ENCODE results near the gene LEKR1. TPM values are rescaled to one million over a fixed set of nuclear protein-coding genes. Genes with fewer than 3 reads are reported as not detected.

The LEKR1 gene
- total RNA-seq (under 1 TPM; 0.55 to 0.64 TPM), polyA plus RNA-seq (0.56 TPM)

GRCh38 chr3:156826144-156826895, at the start of gene LEKR1:
LEKR1 (plus strand) TSS chr3:156826353; CDS start chr3:156829330, 2,977 bp downstream.
- Mint-ChIP-seq H3K4me1 (peaks cover 11 to 25% (median 21%) of the 10 kb centered on the region in 3 donors), H3K27me3 (peaks cover 0 to 1% of the 10 kb centered on the region in 2 donors), H3K27ac (peak within 1 kb of the TSS; percentile 91 to 100 (median 98)), H3K9me3 (no peaks in the 10 kb centered on the region), H3K4me3 (peak within 1 kb of the TSS; percentile 93 to 98 (median 95)), H3K36me3 (peaks cover 0 to 10% (median 0%) of the 10 kb centered on the region in 3 donors)
- DNase-seq, result peak; percentile 54 to 80 (median 74)
- Histone ChIP-seq H3K27ac (ENCODE audit: low read depth, low read length) (peak within 1 kb of the TSS; percentile 70), H3K36me3 (ENCODE audit: insufficient read depth, low read length) (no peaks in the 10 kb centered on the region), H3K27me3 (ENCODE audit: insufficient read depth, low read length, poor library complexity, severe bottlenecking) (no peaks in the 10 kb centered on the region), H3K4me1 (ENCODE audit: insufficient read depth, low read length) (peaks cover 6% of the 10 kb centered on the region), H3K4me3 (ENCODE audit: low read length) (peak within 1 kb of the TSS; percentile 64), H3K9me3 (ENCODE audit: low read length) (no peaks in the 10 kb centered on the region)
- ChIA-PET CTCF (interaction anchor here (1.8 kb wide), 1 partner anchor 9 kb away, joined by 6 read pairs; no protein-coding TSS in a partner anchor), POLR2A (interaction anchor here (0.8 to 1.6 kb wide), 4 partner anchors 8 to 263 kb away, joined by 3 read pairs; no protein-coding TSS in a partner anchor)

- Mint-ChIP-seq H3K36me3 (peaks cover 0 to 6% (median 2%) of the 10 kb centered on the region in 3 donors), H3K27ac (no peak overlapping the region), H3K4me1 (no peaks in the 10 kb centered on the region), H3K9me3 (no peaks in the 10 kb centered on the region), H3K27me3 (peaks cover 0 to 6% of the 10 kb centered on the region in 2 donors), H3K4me3 (no peak overlapping the region)
- DNase-seq, result no peak
- no peak overlapping the region for H3K27ac ChIP-seq (ENCODE audit: low read depth, low read length)
- no peaks in the 10 kb centered on the region for H3K9me3 ChIP-seq (ENCODE audit: low read length)
- H3K27me3 ChIP-seq (ENCODE audit: insufficient read depth, low read length, poor library complexity, severe bottlenecking), result no peaks in the 10 kb centered on the region
- H3K4me3 ChIP-seq (ENCODE audit: low read length), result no peak overlapping the region
- no peaks in the 10 kb centered on the region for H3K4me1 ChIP-seq (ENCODE audit: insufficient read depth, low read length)
- no peaks in the 10 kb centered on the region for H3K36me3 ChIP-seq (ENCODE audit: insufficient read depth, low read length)
- POLR2A ChIA-PET, result no interaction called here
- CTCF ChIA-PET, result no interaction called here
Measured at GRCh38 chr3:156776871-156777270, 49.3 kb upstream of the LEKR1 start.

- ChIA-PET CTCF (no interaction called here), POLR2A (no interaction called here)
- H3K9me3 ChIP-seq (ENCODE audit: low read length), result no peaks in the 10 kb centered on the region
- no peak overlapping the region for H3K4me3 Mint-ChIP-seq
- peak overlapping the region in 1 of 8 donors; percentile 1 for H3K27ac Mint-ChIP-seq
- H3K4me1 Mint-ChIP-seq, result peaks cover 0 to 5% (median 1%) of the 10 kb centered on the region in 3 donors
- H3K4me3 ChIP-seq (ENCODE audit: low read length), result no peak overlapping the region
- H3K36me3 Mint-ChIP-seq, result peaks cover 1 to 4% (median 2%) of the 10 kb centered on the region in 3 donors
- peak overlapping the region; percentile 29 for H3K27ac ChIP-seq (ENCODE audit: low read depth, low read length)
- no peaks in the 10 kb centered on the region for H3K27me3 ChIP-seq (ENCODE audit: insufficient read depth, low read length, poor library complexity, severe bottlenecking)
- peaks cover 0 to 4% of the 10 kb centered on the region in 2 donors for H3K27me3 Mint-ChIP-seq
- no peak for DNase-seq
- no peaks in the 10 kb centered on the region for H3K4me1 ChIP-seq (ENCODE audit: insufficient read depth, low read length)
- H3K9me3 Mint-ChIP-seq, result no peaks in the 10 kb centered on the region
- H3K36me3 ChIP-seq (ENCODE audit: insufficient read depth, low read length), result no peaks in the 10 kb centered on the region
Measured at GRCh38 chr3:156781310-156782230, 44.6 kb upstream of the LEKR1 start.

DNA sequence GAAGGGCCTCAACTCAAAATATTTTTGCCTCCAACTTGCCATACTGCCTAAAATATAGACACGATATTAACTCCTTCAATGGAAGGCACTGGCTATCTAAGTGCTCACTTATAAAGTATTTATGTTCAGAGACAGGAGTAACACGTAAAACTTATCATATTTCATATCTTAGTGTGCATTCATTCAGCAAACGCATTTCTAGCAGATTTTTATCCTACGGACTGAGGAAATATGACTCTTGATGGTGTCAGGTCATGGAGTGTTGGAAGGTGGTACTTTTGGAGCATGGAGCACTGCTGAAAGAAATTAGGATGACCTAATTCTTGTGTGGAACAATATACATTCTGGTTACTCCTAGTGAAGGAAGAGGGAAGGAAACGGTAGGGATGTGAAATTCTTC, 43.8 kb upstream of the LEKR1 start:
- no peaks in the 10 kb centered on the region for H3K36me3 ChIP-seq (ENCODE audit: insufficient read depth, low read length)
- H3K4me3 ChIP-seq (ENCODE audit: low read length), result no peak overlapping the region
- Mint-ChIP-seq H3K27me3 (peaks cover 0 to 4% of the 10 kb centered on the region in 2 donors), H3K36me3 (peaks cover 2 to 4% (median 2%) of the 10 kb centered on the region in 3 donors), H3K27ac (no peak overlapping the region), H3K9me3 (no peaks in the 10 kb centered on the region), H3K4me1 (peaks cover 0 to 5% (median 1%) of the 10 kb centered on the region in 3 donors), H3K4me3 (no peak overlapping the region)
- DNase-seq, result no peak
- H3K9me3 ChIP-seq (ENCODE audit: low read length), result no peaks in the 10 kb centered on the region
- H3K27me3 ChIP-seq (ENCODE audit: insufficient read depth, low read length, poor library complexity, severe bottlenecking), result no peaks in the 10 kb centered on the region
- H3K4me1 ChIP-seq (ENCODE audit: insufficient read depth, low read length), result no peaks in the 10 kb centered on the region
- CTCF ChIA-PET, result no interaction called here
- H3K27ac ChIP-seq (ENCODE audit: low read depth, low read length), result peak overlapping the region; percentile 29
- POLR2A ChIA-PET, result no interaction called here

DNA sequence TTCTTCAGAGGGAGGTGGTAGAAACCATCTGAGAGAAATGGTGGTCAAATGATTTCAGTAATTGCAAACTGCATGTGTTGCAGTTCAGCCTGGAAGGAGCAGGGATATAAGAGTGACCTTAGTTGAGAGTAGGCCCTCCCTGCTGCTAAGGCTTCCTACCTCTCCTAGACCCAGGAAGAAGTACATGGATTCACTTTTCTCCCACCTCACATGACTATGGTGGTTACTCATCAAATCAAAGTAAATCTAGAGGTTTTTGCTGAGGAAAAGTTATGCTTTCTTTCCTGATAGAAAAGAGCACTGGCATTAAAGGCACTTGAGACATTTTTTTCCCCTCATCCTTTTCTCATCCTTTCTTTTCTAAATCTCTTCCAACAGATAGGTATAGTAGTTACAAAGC, 43.2 kb upstream of the LEKR1 start:
- no peaks in the 10 kb centered on the region for H3K27me3 ChIP-seq (ENCODE audit: insufficient read depth, low read length, poor library complexity, severe bottlenecking)
- ChIA-PET POLR2A (no interaction called here), CTCF (no interaction called here)
- DNase-seq, result no peak
- H3K4me3 Mint-ChIP-seq, result no peak overlapping the region
- peaks cover 3 to 10% (median 6%) of the 10 kb centered on the region in 3 donors for H3K36me3 Mint-ChIP-seq
- H3K36me3 ChIP-seq (ENCODE audit: insufficient read depth, low read length), result no peaks in the 10 kb centered on the region
- H3K4me1 Mint-ChIP-seq, result peaks cover 0 to 5% (median 4%) of the 10 kb centered on the region in 3 donors
- no peaks in the 10 kb centered on the region for H3K9me3 ChIP-seq (ENCODE audit: low read length)
- peaks cover 0 to 4% of the 10 kb centered on the region in 2 donors for H3K27me3 Mint-ChIP-seq
- no peaks in the 10 kb centered on the region for H3K4me1 ChIP-seq (ENCODE audit: insufficient read depth, low read length)
- H3K9me3 Mint-ChIP-seq, result no peaks in the 10 kb centered on the region
- H3K4me3 ChIP-seq (ENCODE audit: low read length), result no peak overlapping the region
- no peak overlapping the region for H3K27ac Mint-ChIP-seq
- H3K27ac ChIP-seq (ENCODE audit: low read depth, low read length), result no peak overlapping the region

GRCh38 chr3:156787001-156787400, 39.2 kb upstream of the LEKR1 start:
- Histone ChIP-seq H3K4me3 (ENCODE audit: low read length) (no peak overlapping the region), H3K27ac (ENCODE audit: low read depth, low read length) (no peak overlapping the region), H3K9me3 (ENCODE audit: low read length) (no peaks in the 10 kb centered on the region), H3K36me3 (ENCODE audit: insufficient read depth, low read length) (no peaks in the 10 kb centered on the region), H3K4me1 (ENCODE audit: insufficient read depth, low read length) (no peaks in the 10 kb centered on the region), H3K27me3 (ENCODE audit: insufficient read depth, low read length, poor library complexity, severe bottlenecking) (no peaks in the 10 kb centered on the region)
- no peaks in the 10 kb centered on the region for H3K9me3 Mint-ChIP-seq
- ChIA-PET POLR2A (no interaction called here), CTCF (no interaction called here)
- DNase-seq, result no peak
- no peak overlapping the region for H3K27ac Mint-ChIP-seq
- H3K4me1 Mint-ChIP-seq, result peaks cover 0 to 9% (median 4%) of the 10 kb centered on the region in 3 donors
- peaks cover 3 to 12% (median 9%) of the 10 kb centered on the region in 3 donors for H3K36me3 Mint-ChIP-seq
- H3K27me3 Mint-ChIP-seq, result no peaks in the 10 kb centered on the region
- peak overlapping the region in 1 of 7 donors; percentile 63 for H3K4me3 Mint-ChIP-seq

DNA sequence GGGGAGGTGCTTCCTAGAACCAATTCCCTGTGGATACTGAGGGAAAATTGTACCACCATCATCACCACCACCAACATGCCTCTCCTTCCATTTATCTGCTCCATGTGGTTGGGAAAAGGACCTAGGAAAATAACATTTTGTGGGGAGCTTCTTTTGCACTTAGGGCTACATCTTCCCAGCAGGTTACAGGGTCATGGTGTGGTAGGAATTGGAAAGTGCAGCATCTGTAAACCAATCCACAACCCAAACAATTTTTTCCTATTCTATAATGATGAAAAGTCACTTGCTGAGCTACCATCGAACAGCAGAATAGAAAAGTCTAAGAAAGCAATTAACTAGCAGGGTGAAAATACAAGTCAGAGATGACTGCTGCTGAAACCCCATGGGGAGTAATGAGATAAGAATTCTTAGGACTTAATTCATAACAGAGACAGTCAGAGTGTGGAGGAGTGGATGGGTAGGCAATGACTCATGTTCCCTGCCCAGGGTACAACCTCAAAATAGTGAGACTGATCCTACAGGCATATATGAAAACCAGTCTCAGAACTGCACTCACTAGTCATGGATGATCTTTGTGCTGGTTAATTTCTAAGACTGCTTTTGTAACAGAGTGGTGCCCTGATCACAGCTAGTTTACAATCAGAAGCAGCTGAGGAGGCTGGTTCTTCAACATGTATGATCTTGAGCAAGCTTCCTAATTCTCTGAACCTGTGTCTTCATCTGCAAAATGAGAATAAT, 38.1 kb upstream of the LEKR1 start:
- no peak overlapping the region for H3K27ac ChIP-seq (ENCODE audit: low read depth, low read length)
- no peak overlapping the region for H3K4me3 ChIP-seq (ENCODE audit: low read length)
- no peaks in the 10 kb centered on the region for H3K27me3 ChIP-seq (ENCODE audit: insufficient read depth, low read length, poor library complexity, severe bottlenecking)
- CTCF ChIA-PET, result interaction anchor here (1.0 kb wide), 1 partner anchor 349 kb away, joined by 3 read pairs; no protein-coding TSS in a partner anchor
- H3K4me1 Mint-ChIP-seq, result peaks cover 9 to 20% (median 11%) of the 10 kb centered on the region in 3 donors
- no peak overlapping the region for H3K27ac Mint-ChIP-seq
- H3K4me3 Mint-ChIP-seq, result no peak overlapping the region
- no peak for DNase-seq
- no peaks in the 10 kb centered on the region for H3K9me3 ChIP-seq (ENCODE audit: low read length)
- peaks cover 3 to 9% (median 7%) of the 10 kb centered on the region in 3 donors for H3K36me3 Mint-ChIP-seq
- H3K36me3 ChIP-seq (ENCODE audit: insufficient read depth, low read length), result no peaks in the 10 kb centered on the region
- H3K9me3 Mint-ChIP-seq, result no peaks in the 10 kb centered on the region
- H3K27me3 Mint-ChIP-seq, result no peaks in the 10 kb centered on the region
- no peaks in the 10 kb centered on the region for H3K4me1 ChIP-seq (ENCODE audit: insufficient read depth, low read length)
- POLR2A ChIA-PET, result no interaction called here

Measured in CD8-positive, alpha-beta memory T cell (primary cell).